Pons (tissue), 1 donor: ENCODE measurements around the gene VTN.

Source experiments
- DNase-seq: peaks from one replicate; pipeline ENCODE4 v3.0.0-alpha.2; 2016; ENCODE audit warnings: low spot score

VTN gene

GRCh38 chr17:28395426-28395825, 25.3 kb upstream of the VTN start:
- DNase-seq, result no peak

- DNase-seq, result no peak
Measured at GRCh38 chr17:28394337-28395116, 24.4 kb upstream of the VTN start.

- DNase-seq, result no peak
Measured at GRCh38 chr17:28392491-28392890, 22.4 kb upstream of the VTN start.

GRCh38 chr17:28391401-28391800, 21.3 kb upstream of the VTN start:
- no peak for DNase-seq

GRCh38 chr17:28390984-28391383, 20.9 kb upstream of the VTN start:
- no peak for DNase-seq

- DNase-seq, result no peak
Measured at GRCh38 chr17:28390563-28390962, 20.5 kb upstream of the VTN start.

GRCh38 chr17:28390141-28390540, 20.0 kb upstream of the VTN start:
- no peak for DNase-seq

- no peak for DNase-seq
Measured at GRCh38 chr17:28388106-28388505, 18.0 kb upstream of the VTN start.

- DNase-seq, result no peak
Measured at GRCh38 chr17:28386391-28386790, 16.3 kb upstream of the VTN start.

- no peak for DNase-seq
Measured at GRCh38 chr17:28385406-28385805, 15.3 kb upstream of the VTN start.

- DNase-seq, result no peak
Measured at GRCh38 chr17:28385037-28385400, 14.9 kb upstream of the VTN start.

- DNase-seq, result no peak
Measured at GRCh38 chr17:28384281-28385036, 14.4 kb upstream of the VTN start.

GRCh38 chr17:28381141-28381825, 11.2 kb upstream of the VTN start:
- no peak for DNase-seq

GRCh38 chr17:28379814-28380801, 10.0 kb upstream of the VTN start:
- no peak for DNase-seq

- no peak for DNase-seq
Measured at GRCh38 chr17:28372945-28373274, 2.8 kb upstream of the VTN start.

GRCh38 chr17:28372203-28372944, 2.3 kb upstream of the VTN start:
- no peak for DNase-seq

GRCh38 chr17:28371245-28372202, 1.4 kb upstream of the VTN start, which contains the start of gene SARM1:
Gene SARM1 (plus strand): TSS chr17:28371694. CDS start chr17:28372033, 339 bp downstream.
- DNase-seq, result peak; percentile 70

- DNase-seq, result no peak
Measured at GRCh38 chr17:28370744-28371103, 617 bp upstream of the VTN start.

GRCh38 chr17:28369684-28370034, 448 bp downstream of the VTN start:
- no peak for DNase-seq
